NCI-H1436 (cell line): Measurements from ENCODE around the gene FAM89B.
A peak's percentile ranks its signal among the peaks of the same experiment; 100 is the strongest.

Experiments
- DNase-seq: peaks from one replicate; lab custom pipeline; 2025; lab: John Stamatoyannopoulos, UW

The FAM89B gene

GRCh38 chr11:65610404-65610803 lies 38.1 kb downstream of the FAM89B start:
- no peak for DNase-seq

DNA sequence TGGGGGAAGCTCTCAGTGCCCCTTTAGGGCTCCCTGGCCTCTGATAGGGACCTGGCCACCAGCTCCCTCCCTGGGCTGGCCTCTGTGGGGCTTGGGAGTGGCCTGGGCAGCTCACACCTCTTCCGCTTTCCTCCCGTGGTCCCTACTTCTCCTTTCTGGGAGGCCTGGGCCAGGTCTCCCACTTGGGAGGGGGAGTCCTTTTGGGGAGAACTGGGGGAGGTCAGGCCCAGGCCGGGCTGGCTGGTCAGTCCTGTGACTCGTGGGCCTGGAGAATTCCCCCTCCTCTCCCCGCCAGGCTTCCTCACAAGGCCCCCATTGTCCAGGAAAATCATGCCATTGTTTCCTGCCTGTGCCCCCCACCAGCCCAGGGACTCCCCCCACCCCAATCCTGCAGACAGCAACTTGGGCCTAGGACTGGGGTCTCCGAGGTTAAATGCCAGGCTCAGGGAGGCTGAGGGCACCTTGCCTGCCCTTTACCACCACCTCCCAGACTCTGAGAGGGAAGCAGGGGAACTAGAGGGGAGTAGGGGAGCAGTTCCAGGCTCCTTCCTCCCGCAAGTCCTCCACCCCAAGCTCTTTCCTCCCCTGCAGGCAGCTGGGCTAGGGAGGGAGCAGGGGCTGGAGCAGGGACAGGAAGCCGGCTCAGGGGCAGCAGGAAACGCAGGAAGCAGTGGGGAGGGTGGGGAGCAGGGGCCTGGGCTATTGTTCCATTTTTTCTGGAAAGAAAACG lies 38.9 kb downstream of the FAM89B start:
- no peak for DNase-seq

GRCh38 chr11:65611758-65612603 lies 39.6 kb downstream of the FAM89B start:
- no peak for DNase-seq

- no peak for DNase-seq
Observed at GRCh38 chr11:65612691-65613090, 40.4 kb downstream of the FAM89B start.

DNA sequence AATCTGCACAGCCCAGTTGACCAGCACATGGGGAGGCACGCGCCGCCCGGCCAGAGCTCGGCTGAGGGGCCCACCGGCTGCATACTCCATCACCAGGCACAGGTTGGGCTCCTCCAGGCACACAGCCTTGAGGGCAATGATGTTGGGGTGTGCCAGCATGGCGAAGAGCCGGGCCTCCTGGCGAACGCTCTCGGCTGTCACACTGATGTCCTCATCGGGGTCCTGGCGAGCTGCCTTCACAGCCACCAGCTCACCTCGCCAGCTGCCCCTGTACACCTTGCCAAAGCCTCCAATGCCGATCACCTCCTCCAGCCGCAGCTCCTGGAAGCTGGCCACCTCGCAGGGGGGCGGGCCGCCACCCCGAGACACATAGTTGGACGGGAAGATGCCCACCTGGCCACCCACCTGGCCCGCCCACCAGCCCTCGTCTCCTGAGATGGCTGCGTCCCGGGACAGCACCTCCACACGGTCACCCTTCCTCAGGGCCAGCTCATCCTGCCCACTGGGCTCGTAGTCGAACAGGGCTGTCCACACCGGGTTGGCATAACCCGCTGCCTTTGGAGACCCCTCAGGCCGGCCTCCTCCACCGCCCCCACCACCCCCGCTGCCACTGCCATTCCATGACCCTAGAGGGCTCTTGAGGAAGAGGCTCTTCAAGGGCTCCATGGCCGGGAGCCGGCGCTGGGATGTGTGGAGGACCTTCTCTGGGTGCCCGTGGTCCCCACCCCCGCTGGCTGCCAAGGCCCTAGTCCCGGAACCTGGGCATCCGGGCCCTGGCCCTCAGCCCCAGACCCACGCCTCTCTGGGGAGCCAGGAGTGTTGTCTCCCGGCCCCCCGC lies 41.0 kb downstream of the FAM89B start:
- DNase-seq: no peak

DNA sequence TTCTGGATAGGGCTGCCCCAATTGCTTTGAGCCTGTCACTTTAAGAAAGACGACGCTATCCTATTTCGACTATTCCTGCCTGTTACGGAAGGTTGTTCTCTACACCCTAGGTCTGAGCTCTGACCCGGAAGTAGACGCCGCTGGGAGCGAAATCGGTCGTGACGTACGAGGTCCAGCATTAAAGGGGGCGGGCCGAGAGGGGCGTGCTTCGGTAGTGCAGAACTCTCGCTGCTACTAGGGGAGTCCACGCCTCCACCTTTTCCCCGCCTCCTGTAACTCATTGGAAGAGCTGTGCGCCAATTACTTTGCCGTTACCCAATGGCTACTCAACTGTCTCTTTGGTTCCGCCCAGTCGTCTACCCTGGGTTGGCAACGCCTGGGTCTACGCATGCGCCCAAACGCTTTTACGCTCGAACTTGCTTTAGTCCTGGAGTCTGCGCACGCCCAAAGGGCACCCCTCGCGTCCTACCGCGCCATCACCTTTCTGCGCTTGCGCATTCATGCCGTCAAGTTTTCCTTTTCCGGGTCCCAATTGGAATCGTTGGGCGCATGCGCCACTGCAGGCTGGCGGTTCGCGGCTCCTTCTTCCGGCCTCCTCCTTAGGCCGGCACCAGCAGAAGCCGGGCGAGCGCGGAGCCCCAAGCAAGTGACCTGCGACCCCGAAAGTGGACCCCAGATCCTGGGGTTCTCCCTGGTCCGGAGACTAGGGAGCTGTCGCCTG lies 43.1 kb downstream of the FAM89B start, which contains the start of gene PCNX3:
TSS of gene PCNX3 (plus strand) at position 548 of the 721 bp plus-strand sequence. CDS start 536 bp downstream, outside the sequence.
- DNase-seq: peak; percentile 100

- DNase-seq: no peak
Observed at GRCh38 chr11:65615950-65616574, 43.7 kb downstream of the FAM89B start.

DNA sequence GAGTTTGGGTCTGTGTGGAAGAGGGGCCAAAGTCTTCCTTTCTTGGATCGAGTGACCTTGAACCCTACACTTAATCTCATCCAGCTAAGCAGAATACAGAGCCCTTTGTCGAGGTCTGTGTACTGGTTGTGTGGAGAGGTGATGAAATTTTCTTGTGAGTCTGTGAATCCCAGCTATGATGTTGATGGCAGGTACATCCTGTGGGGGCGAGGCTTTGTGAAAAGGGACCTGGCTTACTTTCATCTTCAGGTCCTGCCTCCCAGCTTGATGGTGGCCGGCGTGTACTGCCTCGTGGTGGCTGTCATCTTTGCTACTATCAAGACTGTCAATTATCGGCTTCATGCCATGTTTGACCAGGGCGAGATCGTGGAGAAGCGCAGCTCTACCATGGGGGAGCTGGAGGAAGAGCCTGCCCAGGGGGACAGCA lies 44.2 kb downstream of the FAM89B start:
- DNase-seq: no peak

GRCh38 chr11:65617136-65617850 lies 45.0 kb downstream of the FAM89B start:
- no peak for DNase-seq

- no peak for DNase-seq
Observed at GRCh38 chr11:65617990-65618751, 45.8 kb downstream of the FAM89B start.

DNA sequence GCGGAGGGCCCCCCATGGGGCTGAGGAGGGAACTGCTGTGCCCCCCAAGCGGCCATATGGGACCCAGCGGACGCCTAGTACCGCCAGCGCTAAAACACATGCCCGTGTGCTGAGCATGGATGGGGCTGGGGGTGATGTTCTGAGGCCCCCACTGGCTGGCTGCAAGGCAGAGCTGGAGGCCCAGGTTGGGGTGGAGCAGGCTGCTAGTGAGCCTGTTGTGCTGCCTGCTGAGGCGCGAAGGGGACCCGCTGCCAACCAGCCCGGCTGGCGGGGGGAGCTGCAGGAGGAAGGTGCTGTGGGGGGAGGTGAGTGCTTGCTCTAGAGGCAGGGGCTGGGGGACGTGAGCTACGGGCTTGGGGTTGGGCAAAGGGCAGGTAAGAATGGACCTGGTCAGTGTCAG lies 46.4 kb downstream of the FAM89B start:
- no peak for DNase-seq

DNA sequence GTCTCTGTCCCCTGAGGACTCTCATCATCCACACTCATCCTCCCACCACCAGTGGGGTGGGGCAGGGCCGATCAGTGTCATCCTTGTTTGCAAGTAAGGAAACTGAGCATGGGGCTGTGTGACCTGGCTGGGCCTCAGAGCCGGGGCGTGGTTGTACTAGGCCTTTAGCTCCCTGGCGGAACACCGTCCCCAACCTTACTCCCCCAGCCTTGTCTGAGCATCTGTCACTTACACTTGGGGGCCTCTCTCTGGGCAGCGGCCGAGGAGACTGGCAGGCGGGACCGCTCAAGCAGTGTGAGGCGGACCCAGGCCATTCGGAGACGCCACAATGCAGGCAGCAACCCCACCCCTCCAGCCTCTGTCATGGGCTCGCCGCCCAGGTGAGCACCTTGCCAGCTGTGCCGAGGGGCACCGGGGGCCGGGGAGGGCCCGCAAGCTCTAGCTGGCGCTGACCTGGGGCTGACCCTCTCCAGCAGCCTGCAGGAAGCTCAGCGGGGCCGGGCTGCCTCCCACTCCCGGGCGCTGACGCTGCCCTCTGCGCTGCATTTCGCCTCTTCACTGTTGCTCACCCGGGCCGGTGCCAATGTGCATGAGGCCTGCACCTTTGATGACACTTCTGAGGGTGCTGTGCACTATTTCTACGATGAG lies 47.1 kb downstream of the FAM89B start:
- no peak for DNase-seq

GRCh38 chr11:65620666-65621065 lies 48.3 kb downstream of the FAM89B start:
- DNase-seq: no peak

- DNase-seq: no peak
Observed at GRCh38 chr11:65621460-65621859, 49.1 kb downstream of the FAM89B start.

DNA sequence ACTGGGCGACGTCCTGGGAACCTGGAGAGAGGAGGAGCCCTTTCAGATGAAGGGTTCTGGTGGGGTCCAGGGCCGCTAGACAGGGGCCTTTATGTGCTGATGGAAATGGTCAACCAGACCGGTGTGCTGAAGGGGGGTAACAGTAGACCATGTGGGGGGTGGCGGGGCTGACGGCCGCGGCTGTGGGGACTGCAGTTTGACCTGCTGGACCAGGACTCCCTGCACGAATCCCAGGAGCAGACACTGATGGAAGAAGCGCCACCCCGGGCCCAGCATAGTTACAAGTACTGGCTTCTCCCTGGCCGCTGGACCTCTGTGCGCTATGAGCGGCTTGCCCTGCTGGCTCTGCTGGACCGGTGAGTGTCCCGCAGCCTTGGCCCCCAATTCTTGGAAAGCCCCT lies 49.7 kb downstream of the FAM89B start:
- no peak for DNase-seq

DNA sequence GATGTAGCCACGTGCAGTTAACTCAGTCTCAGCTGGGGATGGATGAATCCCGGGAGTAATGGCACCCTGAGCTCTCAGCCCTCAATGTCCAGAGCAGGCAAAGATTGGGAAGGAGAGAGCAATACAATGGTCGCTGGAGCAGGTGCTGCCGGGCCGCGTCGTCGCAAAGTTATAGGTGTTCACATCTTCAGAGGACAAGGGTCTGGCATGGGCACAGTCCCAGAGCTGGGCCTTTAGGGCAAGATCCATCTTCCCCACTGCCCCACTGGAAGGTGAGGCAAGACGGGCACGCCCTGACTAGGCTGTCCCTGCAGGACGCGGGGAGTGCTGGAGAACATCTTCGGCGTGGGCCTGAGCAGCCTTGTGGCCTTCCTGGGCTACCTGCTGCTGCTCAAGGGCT lies 50.8 kb downstream of the FAM89B start:
- DNase-seq: no peak
